PC-3 (cell line): ENCODE data around the gene IL1B.

Experiments
- CTCF ChIP-seq: fragments of 300-600 bp; sonication (generic); conservative IDR thresholded peaks from 2 replicates; pipeline ENCODE4 v1.5.1; 2017; ENCODE audit warnings: antibody characterized with exemption, low read depth, mild to moderate bottlenecking, low read length
- EZH2 ChIP-seq: fragments of 300-600 bp; sonication (generic); IDR thresholded peaks from one replicate; pipeline ENCODE4 v1.6.1; 2017; ENCODE audit warnings: antibody characterized with exemption, mild to moderate bottlenecking, low read length; ENCODE audit not compliant: unreplicated experiment

- TF ChIP-seq EZH2, result no peak
- TF ChIP-seq CTCF, result no peak
Observed at GRCh38 chr2:112795774-112796173, 40.8 kb downstream of the IL1B start.
